GM19395 (cell line): ENCODE data around the gene DIAPH3.

Source experiments
- ATAC-seq: cut with Tn5 transposase; IDR thresholded peaks from one replicate; pipeline ENCODE4 v1.9.1; 2021; ENCODE audit warnings: mild to moderate bottlenecking, moderate library complexity; ENCODE audit not compliant: unreplicated experiment

Gene DIAPH3

DNA sequence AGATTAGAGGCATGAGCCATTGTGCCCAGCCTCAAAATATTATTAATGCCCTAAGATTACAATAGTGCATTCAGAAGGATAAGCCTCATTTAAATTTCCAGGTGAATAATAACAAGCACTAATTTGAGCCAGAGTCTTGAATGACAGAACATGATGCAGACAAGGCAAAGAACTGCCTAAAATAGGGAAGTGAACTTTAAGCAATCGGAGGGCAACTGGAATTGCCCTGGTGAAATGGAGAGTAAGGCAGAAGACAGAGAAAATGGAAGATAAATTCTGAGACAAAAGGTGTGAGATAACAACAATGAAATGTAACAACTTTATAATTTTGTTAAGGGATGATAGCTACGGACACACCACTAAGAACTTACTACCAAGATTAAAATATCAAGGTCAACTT, 199.9 kb downstream of the DIAPH3 start:
- no peak for ATAC-seq

GRCh38 chr13:59963383-59963782, 200.3 kb downstream of the DIAPH3 start:
- ATAC-seq = no peak

DNA sequence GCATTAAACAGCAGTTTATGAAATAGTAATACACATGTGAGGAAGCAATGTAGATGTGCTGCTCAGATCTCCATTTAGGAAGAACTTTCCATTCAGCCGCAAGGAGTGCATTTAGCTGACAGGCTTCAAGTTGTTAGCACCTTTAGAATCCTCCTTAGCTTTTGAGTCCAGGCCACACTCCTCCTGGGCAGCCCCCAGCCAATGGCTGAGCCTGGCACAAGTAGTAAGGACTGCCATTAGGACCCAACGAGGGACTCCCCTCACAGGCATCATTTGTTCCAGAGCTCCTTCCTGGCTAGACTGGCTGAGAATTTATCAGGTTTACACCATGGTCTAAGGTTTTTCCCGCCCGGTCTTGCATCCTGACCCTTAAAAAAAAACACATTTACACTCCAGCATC, 201.4 kb downstream of the DIAPH3 start:
- no peak for ATAC-seq

DNA sequence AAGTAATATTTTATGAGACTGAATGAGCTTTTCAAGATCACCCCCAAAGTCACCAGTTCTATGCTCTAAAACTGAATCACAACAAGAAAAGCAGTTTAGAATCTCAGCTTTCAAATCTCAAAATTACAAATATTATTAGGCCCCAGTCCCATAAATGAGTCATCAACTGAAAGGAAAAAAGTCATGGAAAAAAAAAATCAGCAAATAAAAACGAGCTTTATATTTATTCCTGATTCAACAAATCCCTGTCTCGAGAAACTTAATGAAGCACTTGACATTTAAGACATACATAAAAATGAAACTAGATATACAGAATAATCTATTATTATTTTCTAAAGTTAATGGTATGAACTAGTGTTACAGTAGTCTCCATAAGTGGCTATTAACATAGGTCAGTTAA, 203.0 kb downstream of the DIAPH3 start:
- ATAC-seq = no peak

- no peak for ATAC-seq
Observed at GRCh38 chr13:59957438-59957837, 206.3 kb downstream of the DIAPH3 start.

GRCh38 chr13:59954601-59955000, 209.1 kb downstream of the DIAPH3 start:
- no peak for ATAC-seq

DNA sequence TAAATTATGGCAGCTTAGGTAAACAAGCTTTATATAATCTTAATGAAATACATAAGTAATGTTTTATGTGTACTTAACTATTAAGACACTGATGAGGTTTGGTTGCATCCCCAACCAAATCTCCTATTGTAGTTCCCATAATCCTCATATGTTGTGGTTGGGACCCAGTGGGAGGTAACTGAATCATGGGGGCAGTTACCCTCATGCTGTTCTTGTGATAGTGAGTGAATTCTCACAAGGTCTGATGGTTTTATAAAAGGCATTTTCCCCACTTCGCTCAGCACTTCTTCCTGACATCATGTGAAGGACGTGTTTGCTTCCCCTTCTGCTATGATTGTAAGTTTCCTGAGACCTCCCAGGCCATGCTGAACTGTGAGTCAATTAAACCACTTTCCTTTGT, 212.7 kb downstream of the DIAPH3 start:
- ATAC-seq = no peak

DNA sequence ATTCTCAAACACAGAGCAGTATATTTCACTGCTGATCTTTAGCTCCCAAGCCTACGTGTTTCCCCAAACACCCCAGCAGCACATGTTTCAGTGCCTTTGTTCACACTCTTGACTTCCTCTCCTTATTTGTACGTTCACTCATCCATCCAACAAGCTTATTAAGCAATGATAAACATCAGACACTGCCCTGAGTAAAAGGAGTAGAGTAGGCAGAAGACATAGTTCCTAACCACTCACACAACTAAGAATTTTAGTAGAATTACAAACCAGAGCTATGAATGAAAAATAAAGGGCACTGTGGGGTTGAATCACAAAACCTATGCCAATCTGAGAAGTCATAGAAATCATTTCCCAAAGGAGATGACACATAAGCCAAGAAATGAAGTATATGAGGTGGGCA, 213.5 kb downstream of the DIAPH3 start:
- ATAC-seq = no peak

GRCh38 chr13:59948686-59949085, 215.0 kb downstream of the DIAPH3 start:
- ATAC-seq = no peak

GRCh38 chr13:59946944-59947343, 216.8 kb downstream of the DIAPH3 start:
- no peak for ATAC-seq

DNA sequence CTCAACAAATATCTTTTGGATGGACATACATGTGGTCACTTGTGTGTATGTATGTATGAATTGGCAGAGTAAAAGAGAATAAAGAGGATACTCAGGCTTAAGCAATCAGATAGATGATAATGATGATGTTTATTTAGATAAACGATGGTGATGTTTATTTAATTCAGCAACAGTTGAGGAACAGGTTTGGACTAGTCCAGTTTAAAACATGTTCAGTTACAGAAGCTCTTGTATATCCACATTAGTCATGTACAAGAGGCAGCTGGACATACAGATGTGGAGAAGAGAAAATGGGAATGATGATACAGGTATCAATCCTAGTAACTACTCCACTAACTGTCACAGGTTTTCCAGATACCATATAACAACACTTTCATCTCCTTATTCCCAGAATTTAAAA, 232.1 kb downstream of the DIAPH3 start:
- ATAC-seq = no peak

DNA sequence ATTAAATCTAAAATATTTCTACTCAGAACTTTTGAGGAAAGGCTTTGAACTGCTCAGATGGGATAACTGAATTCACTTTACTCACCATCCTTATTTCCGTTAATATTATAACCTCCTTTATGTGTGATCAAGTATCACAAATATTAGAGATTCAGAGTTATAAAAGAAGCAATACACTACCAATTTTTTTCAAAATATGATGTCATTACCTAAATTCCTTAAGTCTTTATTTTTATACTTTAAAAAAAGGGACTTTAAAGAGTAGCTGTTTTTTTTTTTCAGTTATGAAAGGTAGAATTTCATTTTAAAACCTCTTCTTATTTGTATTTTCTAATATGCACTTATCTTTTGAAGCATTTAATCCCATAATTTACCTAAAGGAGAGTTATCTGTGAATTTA, 239.5 kb downstream of the DIAPH3 start:
- no peak for ATAC-seq

DNA sequence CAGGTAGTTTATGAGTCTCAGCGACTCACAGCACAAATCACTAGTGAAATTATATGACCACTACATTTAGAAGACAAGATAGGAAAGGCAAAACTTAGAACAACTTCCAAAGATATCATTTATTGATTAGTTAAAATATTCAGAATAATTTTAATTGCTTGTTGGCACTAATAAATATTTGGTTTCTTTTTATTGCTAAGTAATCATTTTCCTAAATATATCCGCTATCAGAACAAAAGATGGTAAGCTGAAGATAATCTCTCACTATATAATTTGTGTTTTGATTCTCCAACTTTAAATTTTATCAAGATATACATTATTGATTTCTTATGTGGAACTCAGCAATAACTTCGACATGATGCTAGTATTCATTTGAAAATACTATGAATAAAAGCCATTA, 248.5 kb downstream of the DIAPH3 start:
- ATAC-seq = no peak

DNA sequence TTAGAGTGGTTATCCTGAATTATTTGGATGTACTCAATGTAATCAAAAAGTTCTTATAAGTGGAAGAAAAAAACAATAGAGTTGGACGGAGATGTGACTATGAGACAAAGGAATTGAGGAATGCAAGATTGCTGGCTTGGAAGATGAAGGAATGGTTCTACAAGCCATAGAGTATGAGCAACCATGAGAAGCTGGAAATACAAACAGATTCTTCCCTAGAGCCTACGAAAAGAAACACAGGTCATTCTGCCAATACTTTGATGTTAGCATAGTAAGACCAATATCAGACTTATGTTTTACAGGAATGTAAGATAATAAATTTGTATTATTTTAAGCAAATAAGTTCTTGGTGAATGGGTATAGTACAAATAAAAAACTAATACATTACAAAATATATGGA, 249.2 kb downstream of the DIAPH3 start:
- no peak for ATAC-seq

DNA sequence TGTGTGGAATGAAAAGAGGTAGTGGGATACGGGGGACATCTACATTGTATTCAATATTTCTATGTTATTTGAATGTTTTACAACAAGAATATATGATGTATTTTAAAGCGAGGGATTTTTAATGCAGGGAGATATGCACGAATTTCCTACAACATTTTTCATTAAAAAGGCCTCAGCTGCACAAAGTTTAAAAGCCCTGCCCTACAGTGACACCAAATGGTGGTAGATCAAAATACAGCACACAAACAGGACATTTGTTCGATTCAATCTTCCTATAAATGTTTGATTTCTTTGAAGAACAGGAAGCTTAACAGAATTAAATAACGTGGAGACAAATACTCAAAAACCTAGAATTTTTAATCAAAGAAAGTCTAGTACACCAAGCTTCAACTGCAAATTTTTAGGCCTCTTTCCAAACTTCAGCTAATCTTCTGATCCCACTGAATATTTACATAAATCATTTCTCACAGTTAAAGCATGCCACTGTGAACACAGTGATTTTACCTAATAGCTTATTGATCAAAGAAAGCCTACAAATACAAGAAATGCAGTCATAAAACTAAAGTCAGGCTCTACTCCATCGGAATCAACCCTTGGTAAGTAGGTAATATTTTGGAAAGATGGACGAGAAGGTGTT, 257.2 kb downstream of the DIAPH3 start:
- no peak for ATAC-seq

DNA sequence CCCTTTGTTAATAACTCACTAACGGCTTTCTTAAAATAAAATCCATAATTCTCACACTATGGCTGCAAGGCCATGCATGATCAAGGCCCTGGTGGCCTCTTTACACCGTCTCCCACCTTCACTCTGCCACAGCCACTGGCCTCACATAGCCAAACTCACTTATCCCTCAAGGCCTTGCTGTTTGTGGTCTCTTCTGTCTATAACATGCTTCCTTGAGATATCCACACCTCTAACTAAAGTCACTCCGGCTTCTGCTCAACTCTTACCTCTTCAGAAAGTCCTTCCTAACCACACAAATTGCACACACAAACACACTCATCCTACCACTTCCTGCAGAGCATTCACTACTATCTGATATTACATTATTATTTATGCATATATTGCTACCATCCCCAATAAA, 262.5 kb downstream of the DIAPH3 start:
- ATAC-seq = no peak

- no peak for ATAC-seq
Observed at GRCh38 chr13:59898066-59898465, 265.7 kb downstream of the DIAPH3 start.

GRCh38 chr13:59893266-59893665, 270.5 kb downstream of the DIAPH3 start:
- ATAC-seq = no peak

- no peak for ATAC-seq
Observed at GRCh38 chr13:59891053-59891452, 272.7 kb downstream of the DIAPH3 start.

DNA sequence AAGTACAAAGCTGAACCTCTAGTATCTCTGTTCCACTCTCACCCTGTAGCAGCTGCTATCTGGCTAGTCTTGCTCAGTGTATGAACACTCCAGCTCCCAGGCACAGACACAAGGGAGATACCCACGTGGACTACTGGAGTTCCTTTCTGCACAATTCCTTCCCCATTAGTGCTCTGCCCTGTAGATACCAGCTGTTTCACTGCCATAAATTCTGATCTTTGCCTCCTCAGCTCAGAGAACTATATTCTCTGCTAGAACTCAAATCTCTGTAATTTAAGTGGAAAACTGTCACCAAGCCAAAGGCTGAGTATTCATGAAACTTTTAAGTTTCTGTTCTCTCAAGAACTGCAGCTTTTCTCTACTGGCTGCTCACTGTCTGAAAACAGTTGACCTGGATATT, 273.7 kb downstream of the DIAPH3 start:
- ATAC-seq = no peak

DNA sequence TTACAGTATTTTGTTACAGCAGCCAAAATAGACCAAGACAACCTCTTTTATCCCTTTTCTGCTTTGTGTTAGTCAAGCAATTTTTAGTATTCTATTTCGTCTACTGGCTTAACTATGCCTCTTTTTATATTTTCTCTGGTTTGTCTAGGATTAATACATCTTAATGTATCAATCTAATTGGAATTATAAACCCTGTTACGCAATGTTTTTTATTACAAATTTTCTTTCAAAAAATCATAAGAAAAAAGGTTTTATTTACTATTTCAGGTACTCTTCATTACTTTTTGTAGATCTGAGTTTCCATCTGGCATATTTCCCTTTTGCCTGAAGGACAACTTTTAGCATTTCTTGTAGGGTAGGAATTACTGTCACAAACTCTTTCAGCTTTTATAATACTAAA, 275.3 kb downstream of the DIAPH3 start:
- ATAC-seq = no peak

DNA sequence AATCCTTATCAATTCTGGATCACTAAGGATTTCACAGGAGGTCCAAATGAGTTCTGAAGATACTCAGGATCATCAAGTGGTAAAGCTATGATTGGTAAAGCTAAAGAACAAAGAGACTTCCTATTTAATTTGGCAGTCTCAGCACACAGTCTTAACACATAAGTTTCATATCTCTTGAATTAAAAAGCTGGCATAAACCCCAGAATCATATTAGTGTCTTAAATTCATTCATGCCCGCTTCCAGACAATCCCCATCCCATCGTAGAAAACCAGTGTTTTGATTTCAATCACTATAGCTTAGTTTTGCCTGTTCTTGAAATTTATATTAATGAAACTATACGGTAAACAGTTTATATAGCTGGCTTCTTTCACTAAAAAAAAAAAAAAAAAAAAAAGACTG, 278.7 kb downstream of the DIAPH3 start:
- no peak for ATAC-seq

- ATAC-seq = no peak
Observed at GRCh38 chr13:59883885-59884284, 279.8 kb downstream of the DIAPH3 start.

DNA sequence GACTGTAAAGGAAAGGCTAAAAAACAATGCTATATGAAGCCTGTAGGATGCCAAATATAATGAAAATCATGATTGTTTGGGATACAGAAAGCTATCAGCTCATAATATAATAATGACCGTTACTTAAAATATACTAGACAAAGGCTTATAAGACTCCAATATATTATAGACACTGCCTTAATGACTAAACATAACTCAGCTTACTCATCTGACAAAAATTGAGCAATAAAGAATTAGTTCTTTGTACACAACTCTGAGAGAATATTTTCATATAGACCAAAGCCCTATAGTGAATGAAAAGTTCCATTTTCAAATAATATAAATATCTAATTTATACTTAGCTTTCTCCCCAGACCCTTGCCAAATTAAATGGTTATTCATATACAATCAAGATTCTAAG, 283.3 kb downstream of the DIAPH3 start:
- no peak for ATAC-seq
